Muscle of leg (tissue), 11 donors: Measurements from ENCODE around the gene CACNA1D. TPM values are rescaled to one million over a fixed set of nuclear protein-coding genes. Genes with fewer than 3 reads are reported as not detected.

ENCODE experiments used
- DNase-seq: peaks from one replicate; pipeline ENCODE4 v3.0.0; 2013
- H3K27ac ChIP-seq: one replicate; pipeline ENCODE4 v1.5.1; 2013; ENCODE audit warnings: mild to moderate bottlenecking, low read length, control low read depth
- H3K27me3 ChIP-seq: one replicate; pipeline ENCODE4 v1.6.1; 2013; ENCODE audit warnings: low read length; ENCODE audit not compliant: control insufficient read depth, insufficient read depth
- H3K36me3 ChIP-seq: one replicate; pipeline ENCODE4 v1.6.1; 2013; ENCODE audit warnings: low read length; ENCODE audit not compliant: control insufficient read depth, insufficient read depth
- H3K4me1 ChIP-seq: one replicate; pipeline ENCODE4 v1.6.1; 2013; ENCODE audit warnings: low read length; ENCODE audit not compliant: control insufficient read depth, insufficient read depth
- H3K4me3 ChIP-seq: one replicate; pipeline ENCODE4 v1.5.1; 2013; ENCODE audit warnings: low read length, control low read depth
- H3K9me3 ChIP-seq: replicated peaks from 2 replicates; pipeline ENCODE4 v1.6.1; 2013; ENCODE audit warnings: low read depth, low read length; ENCODE audit not compliant: control insufficient read depth
- WGBS: methylation state at CpG from one replicate; pipeline ENCODE4 v1.1.5; 2013; ENCODE audit warnings: missing lambda C conversion rate; ENCODE audit not compliant: insufficient coverage; 5-methylcytosine and 5-hydroxymethylcytosine counted together
- polyA plus RNA-seq, 8 donors: library from polyadenylated mRNA; unstranded; fragments of 120-200 nt; gene quantifications; one replicate each; pipeline versions ENCODE4 v1.2.1 to v1.2.3, GENCODE V29; 2013; ENCODE audit warnings: inconsistent platforms in 1 of 8, low replicate concordance in 1 of 8; ENCODE audit not compliant: insufficient read length in 8 of 8, insufficient read depth in 1 of 8
- total RNA-seq: library from RNA; stranded (reverse); fragments of 120-200 nt; gene quantifications from one replicate; pipeline ENCODE4 v1.2.4, GENCODE V29; 2013

The CACNA1D gene
- total and polyA plus RNA-seq, 9 donors = 0.86 to 6.3 (median 2.1) TPM

- Histone ChIP-seq H3K27ac (no peak overlapping the region), H3K4me3 (no peak overlapping the region), H3K4me1 (peaks cover 6% of the 10 kb centered on the region), H3K36me3 (no peaks in the 10 kb centered on the region), H3K27me3 (peaks cover 2% of the 10 kb centered on the region), H3K9me3 (no peaks in the 10 kb centered on the region)
- no peak for DNase-seq
- WGBS = 40% methylated on average over 1 of the region's 2 CpGs
These were observed 235.2 kb downstream of the CACNA1D start for GRCh38 chr3:53729618-53730017.

- WGBS = 28% methylated on average over 7 of the region's 8 CpGs
- H3K36me3 ChIP-seq = no peaks in the 10 kb centered on the region
- peak; percentile 79 for DNase-seq
- H3K4me3 ChIP-seq = no peak overlapping the region
- no peaks in the 10 kb centered on the region for H3K9me3 ChIP-seq
- no peaks in the 10 kb centered on the region for H3K27me3 ChIP-seq
- peaks cover 6% of the 10 kb centered on the region for H3K4me1 ChIP-seq
- no peak overlapping the region for H3K27ac ChIP-seq
These were observed 236.2 kb downstream of the CACNA1D start for GRCh38 chr3:53730576-53730975.

- H3K9me3 ChIP-seq = no peaks in the 10 kb centered on the region
- H3K4me3 ChIP-seq = no peak overlapping the region
- DNase-seq = no peak
- H3K27ac ChIP-seq = no peak overlapping the region
- H3K4me1 ChIP-seq = peaks cover 6% of the 10 kb centered on the region
- H3K27me3 ChIP-seq = no peaks in the 10 kb centered on the region
- WGBS = 85% methylated on average over 11 of the region's 16 CpGs
- no peaks in the 10 kb centered on the region for H3K36me3 ChIP-seq
These were observed 237.7 kb downstream of the CACNA1D start for GRCh38 chr3:53731934-53732624.

- DNase-seq = no peak
- Histone ChIP-seq H3K9me3 (no peaks in the 10 kb centered on the region), H3K27ac (no peak overlapping the region), H3K4me3 (no peak overlapping the region), H3K27me3 (no peaks in the 10 kb centered on the region), H3K36me3 (no peaks in the 10 kb centered on the region), H3K4me1 (peaks cover 6% of the 10 kb centered on the region)
- 33% methylated on average over 1 of the region's 1 CpG for WGBS
These were observed 239.0 kb downstream of the CACNA1D start for GRCh38 chr3:53733446-53733845.

GRCh38 chr3:53739966-53740365 lies 245.6 kb downstream of the CACNA1D start:
- no peaks in the 10 kb centered on the region for H3K9me3 ChIP-seq
- 59% methylated on average over 4 of the region's 4 CpGs for WGBS
- DNase-seq = no peak
- H3K4me3 ChIP-seq = no peak overlapping the region
- no peaks in the 10 kb centered on the region for H3K4me1 ChIP-seq
- H3K27me3 ChIP-seq = peaks cover 2% of the 10 kb centered on the region
- no peaks in the 10 kb centered on the region for H3K36me3 ChIP-seq
- H3K27ac ChIP-seq = no peak overlapping the region

GRCh38 chr3:53740956-53741355 lies 246.5 kb downstream of the CACNA1D start:
- DNase-seq = no peak
- Histone ChIP-seq H3K4me1 (no peaks in the 10 kb centered on the region), H3K27me3 (peaks cover 2% of the 10 kb centered on the region), H3K9me3 (no peaks in the 10 kb centered on the region), H3K4me3 (no peak overlapping the region), H3K27ac (no peak overlapping the region), H3K36me3 (no peaks in the 10 kb centered on the region)
- WGBS = 90% methylated on average over 4 of the region's 4 CpGs

GRCh38 chr3:53744351-53744750 lies 249.9 kb downstream of the CACNA1D start:
- no peak for DNase-seq
- Histone ChIP-seq H3K4me1 (no peaks in the 10 kb centered on the region), H3K27ac (no peak overlapping the region), H3K27me3 (peaks cover 2% of the 10 kb centered on the region), H3K4me3 (no peak overlapping the region), H3K9me3 (no peaks in the 10 kb centered on the region), H3K36me3 (no peaks in the 10 kb centered on the region)
- WGBS = 49% methylated on average over 6 of the region's 8 CpGs

- Histone ChIP-seq H3K36me3 (no peaks in the 10 kb centered on the region), H3K27ac (no peak overlapping the region), H3K4me3 (no peak overlapping the region), H3K9me3 (no peaks in the 10 kb centered on the region), H3K4me1 (peaks cover 8% of the 10 kb centered on the region), H3K27me3 (peaks cover 2% of the 10 kb centered on the region)
- WGBS = 92% methylated on average over 3 of the region's 4 CpGs
- DNase-seq = no peak
These were observed 253.1 kb downstream of the CACNA1D start for GRCh38 chr3:53747559-53747958.

GRCh38 chr3:53748512-53749271 lies 254.3 kb downstream of the CACNA1D start:
- WGBS = 42% methylated on average over 3 of the region's 8 CpGs
- peak; percentile 64 for DNase-seq
- no peak overlapping the region for H3K27ac ChIP-seq

GRCh38 chr3:53749448-53749847 lies 255.0 kb downstream of the CACNA1D start:
- Histone ChIP-seq H3K27me3 (peaks cover 2% of the 10 kb centered on the region), H3K9me3 (no peaks in the 10 kb centered on the region), H3K36me3 (no peaks in the 10 kb centered on the region), H3K4me3 (no peak overlapping the region), H3K4me1 (peaks cover 8% of the 10 kb centered on the region), H3K27ac (no peak overlapping the region)
- no peak for DNase-seq
- WGBS = 100% methylated on average over 1 of the region's 5 CpGs

More at GRCh38 chr3:53748512-53749271, 254.3 kb downstream of the CACNA1D start:
- H3K4me3 ChIP-seq = no peak overlapping the region
- peaks cover 8% of the 10 kb centered on the region for H3K4me1 ChIP-seq
- H3K27me3 ChIP-seq = peaks cover 2% of the 10 kb centered on the region
- no peaks in the 10 kb centered on the region for H3K9me3 ChIP-seq
- H3K36me3 ChIP-seq = no peaks in the 10 kb centered on the region
